ENCODE results near the gene TPX2. TPM values are rescaled to one million over a fixed set of nuclear protein-coding genes. Genes with fewer than 3 reads are reported as not detected.
A peak's percentile ranks its signal among the peaks of the same experiment; 100 is the strongest.

Gene TPX2
- total RNA-seq, 2 experiments from 2014 or later: 0.85 to 0.89 TPM

DNA sequence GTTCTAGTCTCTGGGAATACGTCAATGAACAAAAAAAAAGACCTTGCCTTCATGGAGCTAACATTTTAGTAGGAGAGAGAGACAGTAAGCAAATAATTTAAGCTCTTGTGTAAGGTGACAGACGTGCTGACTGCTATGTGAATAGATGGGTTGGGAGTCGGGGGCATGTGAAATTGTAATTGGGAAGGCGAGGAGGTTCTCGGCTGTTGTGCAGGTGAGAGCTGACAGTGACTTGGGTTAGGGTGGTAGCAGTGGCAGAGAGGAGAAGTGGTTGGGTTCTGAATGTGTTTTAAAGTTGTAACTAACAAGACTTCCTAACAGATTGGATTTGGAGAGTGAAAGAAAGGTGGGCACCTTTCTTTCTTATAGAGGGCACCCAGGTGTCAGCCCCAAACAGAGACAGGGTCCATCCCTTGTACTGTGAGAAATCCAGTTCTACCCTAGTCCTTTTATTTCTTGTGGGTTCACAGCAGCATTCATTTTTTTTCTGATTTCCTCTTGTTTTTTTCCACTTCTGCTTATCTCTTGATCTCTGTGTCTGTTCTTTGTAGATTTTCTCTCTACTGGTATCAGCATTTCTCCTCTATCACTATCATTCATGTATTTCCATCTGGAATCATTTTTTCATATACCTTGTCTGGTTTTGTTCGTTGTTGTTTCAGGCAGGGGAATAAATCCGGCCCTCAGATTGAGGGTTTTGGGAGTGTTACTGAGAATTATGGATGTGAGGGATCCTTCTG lies 64.6 kb downstream of the TPX2 start:
- Histone ChIP-seq H3K27me3 (ENCODE audit: control insufficient read depth in 1 of 2, insufficient read depth in 2 of 2, low read length in 2 of 2) (no peaks in the 10 kb centered on the region), H3K4me3 (ENCODE audit: low read length) (no peak overlapping the region), H3K4me1 (ENCODE audit: insufficient read depth, low read length) (peaks cover 5% of the 10 kb centered on the region), H3K27ac (ENCODE audit: low read depth in 1 of 2, low read length in 2 of 2) (no peak overlapping the region), H3K36me3 (ENCODE audit: insufficient read depth, low read length) (no peaks in the 10 kb centered on the region), H3K9me3 (ENCODE audit: control insufficient read depth in 1 of 2, insufficient read depth in 1 of 2, low read length in 2 of 2) (no peaks in the 10 kb centered on the region)
- peaks cover 18% of the 10 kb centered on the region for H3K4me1 Mint-ChIP-seq (ENCODE audit: low read depth)
- H3K27ac Mint-ChIP-seq: no peak overlapping the region
- DNase-seq: peak in 1 of 14 experiments; percentile 14
- ChIA-PET POLR2A (no interaction called here), CTCF (no interaction called here)
- H3K27me3 Mint-ChIP-seq: no peaks in the 10 kb centered on the region
- H3K9me3 Mint-ChIP-seq: no peaks in the 10 kb centered on the region
- intact Hi-C loops (cut with DNase I, micrococcal nuclease): no loop called here
- TF ChIP-seq, protein P1, sequence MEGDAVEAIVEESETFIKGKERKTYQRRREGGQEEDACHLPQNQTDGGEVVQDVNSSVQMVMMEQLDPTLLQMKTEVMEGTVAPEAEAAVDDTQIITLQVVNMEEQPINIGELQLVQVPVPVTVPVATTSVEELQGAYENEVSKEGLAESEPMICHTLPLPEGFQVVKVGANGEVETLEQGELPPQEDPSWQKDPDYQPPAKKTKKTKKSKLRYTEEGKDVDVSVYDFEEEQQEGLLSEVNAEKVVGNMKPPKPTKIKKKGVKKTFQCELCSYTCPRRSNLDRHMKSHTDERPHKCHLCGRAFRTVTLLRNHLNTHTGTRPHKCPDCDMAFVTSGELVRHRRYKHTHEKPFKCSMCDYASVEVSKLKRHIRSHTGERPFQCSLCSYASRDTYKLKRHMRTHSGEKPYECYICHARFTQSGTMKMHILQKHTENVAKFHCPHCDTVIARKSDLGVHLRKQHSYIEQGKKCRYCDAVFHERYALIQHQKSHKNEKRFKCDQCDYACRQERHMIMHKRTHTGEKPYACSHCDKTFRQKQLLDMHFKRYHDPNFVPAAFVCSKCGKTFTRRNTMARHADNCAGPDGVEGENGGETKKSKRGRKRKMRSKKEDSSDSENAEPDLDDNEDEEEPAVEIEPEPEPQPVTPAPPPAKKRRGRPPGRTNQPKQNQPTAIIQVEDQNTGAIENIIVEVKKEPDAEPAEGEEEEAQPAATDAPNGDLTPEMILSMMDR (IDR thresholded peaks at IDR 0.05): no peak
- no peak overlapping the region for H3K4me3 Mint-ChIP-seq
- no peak for ATAC-seq (ENCODE audit: poor library complexity)
- no peaks in the 10 kb centered on the region for H3K36me3 Mint-ChIP-seq (ENCODE audit: low read depth)

DNA sequence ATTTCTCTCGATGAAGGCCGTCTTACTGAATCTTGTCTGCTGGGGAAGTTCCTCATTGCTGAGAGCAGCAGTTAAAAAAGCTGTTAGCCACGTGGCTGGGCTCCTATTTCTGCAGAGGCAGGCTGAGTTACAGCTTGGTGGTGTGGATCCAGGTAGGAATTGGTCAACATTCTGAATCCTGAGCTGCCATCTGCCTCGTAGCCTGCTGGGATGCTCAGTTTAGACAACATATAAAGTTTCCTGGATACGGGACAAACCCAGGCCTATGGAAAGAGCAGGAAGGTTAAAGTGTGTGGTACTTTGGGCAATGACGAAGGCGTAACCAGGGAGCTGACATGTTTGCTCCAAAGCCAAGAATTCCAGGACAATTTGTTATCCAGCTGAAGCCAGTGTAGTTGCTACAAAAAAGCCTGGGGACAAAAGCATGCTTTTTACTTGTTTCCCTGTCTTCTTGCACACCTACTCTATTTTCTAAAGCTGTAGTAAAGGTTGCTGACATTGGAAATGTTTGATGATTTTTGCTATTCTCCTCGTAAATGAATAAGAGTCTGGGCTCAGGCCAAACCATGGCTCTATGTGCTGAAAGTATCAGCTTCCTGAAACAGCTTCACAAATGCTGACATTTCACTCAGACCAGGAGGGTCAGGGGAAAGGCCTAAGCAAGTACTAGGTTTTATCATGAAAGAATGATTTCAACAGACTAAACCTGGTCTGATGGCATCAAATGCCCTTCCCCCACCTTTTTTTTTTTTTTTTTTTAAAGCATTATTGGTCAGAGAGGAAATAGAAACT lies 67.7 kb downstream of the TPX2 start:
- Mint-ChIP-seq H3K4me1 (ENCODE audit: low read depth) (peaks cover 18% of the 10 kb centered on the region), H3K9me3 (no peaks in the 10 kb centered on the region), H3K27me3 (no peaks in the 10 kb centered on the region), H3K4me3 (no peak overlapping the region), H3K27ac (no peak overlapping the region), H3K36me3 (ENCODE audit: low read depth) (no peaks in the 10 kb centered on the region)
- Histone ChIP-seq H3K4me1 (ENCODE audit: insufficient read depth, low read length) (peaks cover 5% of the 10 kb centered on the region), H3K9me3 (ENCODE audit: control insufficient read depth in 1 of 2, insufficient read depth in 1 of 2, low read length in 2 of 2) (no peaks in the 10 kb centered on the region), H3K27ac (ENCODE audit: low read depth in 1 of 2, low read length in 2 of 2) (no peak overlapping the region), H3K36me3 (ENCODE audit: insufficient read depth, low read length) (no peaks in the 10 kb centered on the region), H3K4me3 (ENCODE audit: low read length) (no peak overlapping the region), H3K27me3 (ENCODE audit: control insufficient read depth in 1 of 2, insufficient read depth in 2 of 2, low read length in 2 of 2) (no peaks in the 10 kb centered on the region)
- ChIA-PET POLR2A (no interaction called here), CTCF (no interaction called here)
- TF ChIP-seq, protein P1 (IDR thresholded peaks at IDR 0.05): no peak
- intact Hi-C loops (cut with DNase I, micrococcal nuclease): no loop called here
- no peak for DNase-seq
- ATAC-seq (ENCODE audit: poor library complexity): no peak

DNA sequence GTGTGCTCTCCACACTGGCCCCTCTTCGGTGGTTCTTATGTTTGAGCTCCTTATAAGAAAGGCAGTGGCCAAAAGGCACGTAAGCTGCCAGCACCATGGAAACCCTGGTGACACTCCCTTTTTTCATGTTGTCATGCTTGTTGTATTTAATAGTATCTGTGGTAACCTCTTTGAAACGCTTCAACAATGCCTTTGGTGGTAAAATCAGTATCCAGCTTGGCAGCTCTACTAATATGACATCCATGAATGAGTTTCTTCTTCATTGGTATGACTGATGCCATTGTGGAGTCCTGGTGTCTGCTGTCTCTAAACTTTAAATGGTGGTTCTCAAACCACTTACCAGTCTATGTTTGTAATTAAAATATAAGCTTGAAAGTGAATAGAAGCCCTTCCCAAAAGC lies 69.4 kb downstream of the TPX2 start:
- H3K9me3 Mint-ChIP-seq: no peaks in the 10 kb centered on the region
- intact Hi-C loops (cut with DNase I, micrococcal nuclease): no loop called here
- no peaks in the 10 kb centered on the region for H3K36me3 ChIP-seq (ENCODE audit: insufficient read depth, low read length)
- H3K27me3 ChIP-seq (ENCODE audit: control insufficient read depth in 1 of 2, insufficient read depth in 2 of 2, low read length in 2 of 2): no peaks in the 10 kb centered on the region
- no peaks in the 10 kb centered on the region for H3K36me3 Mint-ChIP-seq (ENCODE audit: low read depth)
- CTCF ChIA-PET: no interaction called here
- no peak overlapping the region for H3K4me3 Mint-ChIP-seq
- no peak overlapping the region for H3K27ac Mint-ChIP-seq
- peaks cover 15% of the 10 kb centered on the region for H3K4me1 Mint-ChIP-seq (ENCODE audit: low read depth)
- H3K4me3 ChIP-seq (ENCODE audit: low read length): no peak overlapping the region
- H3K9me3 ChIP-seq (ENCODE audit: control insufficient read depth in 1 of 2, insufficient read depth in 1 of 2, low read length in 2 of 2): no peaks in the 10 kb centered on the region
- H3K4me1 ChIP-seq (ENCODE audit: insufficient read depth, low read length): peaks cover 4% of the 10 kb centered on the region
- no peaks in the 10 kb centered on the region for H3K27me3 Mint-ChIP-seq
- POLR2A ChIA-PET: no interaction called here
- no peak for DNase-seq
- ATAC-seq (ENCODE audit: poor library complexity): no peak
- TF ChIP-seq, protein P1 (IDR thresholded peaks at IDR 0.05): no peak
- H3K27ac ChIP-seq (ENCODE audit: low read depth in 1 of 2, low read length in 2 of 2): no peak overlapping the region

Measured in CD4-positive, alpha-beta T cell (primary cell).